ENCODE measurements around the gene FAM83E. TPM values are rescaled to one million over a fixed set of nuclear protein-coding genes. Genes with fewer than 3 reads are reported as not detected.

Gene FAM83E
- polyA plus RNA-seq, 3 donors, result not detected

- H3K27ac ChIP-seq (ENCODE audit: low read depth in 1 of 2, low read length in 2 of 2), result no peak overlapping the region
- intact Hi-C loops (cut with micrococcal nuclease), result no loop called here
- no peaks in the 10 kb centered on the region for H3K27me3 ChIP-seq (ENCODE audit: control insufficient read depth in 2 of 2, insufficient read depth in 2 of 2, low read length in 2 of 2)
- Mint-ChIP-seq H3K27ac (peak overlapping the region in 6 of 7 donors; percentile 37 to 97 (median 67)), H3K27me3 (ENCODE audit: low read depth in 3 of 3) (no peaks in the 10 kb centered on the region), H3K4me1 (peaks cover 49% of the 10 kb centered on the region), H3K9me3 (peaks cover 0 to 3% (median 0%) of the 10 kb centered on the region in 7 donors), H3K4me3 (peak overlapping the region in 1 of 2 donors; percentile 48), H3K36me3 (peaks cover 16 to 31% of the 10 kb centered on the region in 2 donors)
- WGBS (ENCODE audit: insufficient coverage), result 77% methylated on average over 18 of the region's 24 CpGs
- no peak overlapping the region for H2AFZ ChIP-seq (ENCODE audit: insufficient read depth, low read depth, low read length, poor library complexity, severe bottlenecking)
- peak in 1 of 3 donors; percentile 8 for DNase-seq
- peak overlapping the region; percentile 77 for H3K4me2 ChIP-seq (replicated peaks; ENCODE audit: extremely low read depth, low read length, poor library complexity, severe bottlenecking)
- H3K4me3 ChIP-seq (replicated peaks in 1 of 3; ENCODE audit: low read depth in 2 of 3, low read length in 3 of 3), result peak overlapping the region in 1 of 3 experiments; percentile 62
- H4K20me1 ChIP-seq (ENCODE audit: insufficient read depth, low read length), result peaks cover 24% of the 10 kb centered on the region
- H3K9ac ChIP-seq (ENCODE audit: insufficient read depth, low read length, poor library complexity, severe bottlenecking), result no peak overlapping the region
- peaks cover 24% of the 10 kb centered on the region for H3K79me2 ChIP-seq (ENCODE audit: insufficient read depth, low read length)
- peaks cover 9 to 32% of the 10 kb centered on the region in 2 donors for H3K36me3 ChIP-seq (replicated peaks in 1 of 2; ENCODE audit: control insufficient read depth in 1 of 2, insufficient read depth in 2 of 2, low read length in 2 of 2)
- H3K4me1 ChIP-seq (ENCODE audit: control insufficient read depth in 1 of 2, insufficient read depth in 2 of 2, low read length in 2 of 2), result peaks cover 64 to 70% of the 10 kb centered on the region in 2 donors
- H3K9me3 ChIP-seq (replicated peaks in 1 of 2; ENCODE audit: control insufficient read depth in 1 of 2, insufficient read depth in 1 of 2, low read length in 2 of 2), result no peaks in the 10 kb centered on the region
- TF ChIP-seq, protein P1, sequence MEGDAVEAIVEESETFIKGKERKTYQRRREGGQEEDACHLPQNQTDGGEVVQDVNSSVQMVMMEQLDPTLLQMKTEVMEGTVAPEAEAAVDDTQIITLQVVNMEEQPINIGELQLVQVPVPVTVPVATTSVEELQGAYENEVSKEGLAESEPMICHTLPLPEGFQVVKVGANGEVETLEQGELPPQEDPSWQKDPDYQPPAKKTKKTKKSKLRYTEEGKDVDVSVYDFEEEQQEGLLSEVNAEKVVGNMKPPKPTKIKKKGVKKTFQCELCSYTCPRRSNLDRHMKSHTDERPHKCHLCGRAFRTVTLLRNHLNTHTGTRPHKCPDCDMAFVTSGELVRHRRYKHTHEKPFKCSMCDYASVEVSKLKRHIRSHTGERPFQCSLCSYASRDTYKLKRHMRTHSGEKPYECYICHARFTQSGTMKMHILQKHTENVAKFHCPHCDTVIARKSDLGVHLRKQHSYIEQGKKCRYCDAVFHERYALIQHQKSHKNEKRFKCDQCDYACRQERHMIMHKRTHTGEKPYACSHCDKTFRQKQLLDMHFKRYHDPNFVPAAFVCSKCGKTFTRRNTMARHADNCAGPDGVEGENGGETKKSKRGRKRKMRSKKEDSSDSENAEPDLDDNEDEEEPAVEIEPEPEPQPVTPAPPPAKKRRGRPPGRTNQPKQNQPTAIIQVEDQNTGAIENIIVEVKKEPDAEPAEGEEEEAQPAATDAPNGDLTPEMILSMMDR (IDR thresholded peaks at IDR 0.05), result no peak
Observed at GRCh38 chr19:48624791-48625723, 10.2 kb upstream of the FAM83E start.

GRCh38 chr19:48624067-48624594, 9.3 kb upstream of the FAM83E start:
- Histone ChIP-seq H2AFZ (ENCODE audit: insufficient read depth, low read depth, low read length, poor library complexity, severe bottlenecking) (peak overlapping the region; percentile 47), H3K9ac (ENCODE audit: insufficient read depth, low read length, poor library complexity, severe bottlenecking) (no peak overlapping the region), H3K4me1 (ENCODE audit: control insufficient read depth in 1 of 2, insufficient read depth in 2 of 2, low read length in 2 of 2) (peaks cover 65 to 69% of the 10 kb centered on the region in 2 donors), H3K4me3 (replicated peaks in 1 of 3; ENCODE audit: low read depth in 2 of 3, low read length in 3 of 3) (peak overlapping the region in 2 of 3 experiments; percentile 34 to 62), H3K27ac (ENCODE audit: low read depth in 1 of 2, low read length in 2 of 2) (peak overlapping the region; percentile 19 to 92), H3K4me2 (replicated peaks; ENCODE audit: extremely low read depth, low read length, poor library complexity, severe bottlenecking) (peak overlapping the region; percentile 77), H3K36me3 (replicated peaks in 1 of 2; ENCODE audit: control insufficient read depth in 1 of 2, insufficient read depth in 2 of 2, low read length in 2 of 2) (peaks cover 6 to 24% of the 10 kb centered on the region in 2 donors), H3K79me2 (ENCODE audit: insufficient read depth, low read length) (peaks cover 32% of the 10 kb centered on the region), H4K20me1 (ENCODE audit: insufficient read depth, low read length) (peaks cover 17% of the 10 kb centered on the region), H3K27me3 (ENCODE audit: control insufficient read depth in 2 of 2, insufficient read depth in 2 of 2, low read length in 2 of 2) (no peaks in the 10 kb centered on the region), H3K9me3 (replicated peaks in 1 of 2; ENCODE audit: control insufficient read depth in 1 of 2, insufficient read depth in 1 of 2, low read length in 2 of 2) (no peaks in the 10 kb centered on the region)
- H3K4me1 Mint-ChIP-seq, result peaks cover 56% of the 10 kb centered on the region
- peak overlapping the region; percentile 66 to 87 for H3K4me3 Mint-ChIP-seq
- intact Hi-C loops (cut with micrococcal nuclease), result no loop called here
- peaks cover 13 to 30% of the 10 kb centered on the region in 2 donors for H3K36me3 Mint-ChIP-seq
- H3K27ac Mint-ChIP-seq, result peak overlapping the region; percentile 90 to 98 (median 96)
- DNase-seq, result peak; percentile 94 to 96 (median 94)
- no peaks in the 10 kb centered on the region for H3K27me3 Mint-ChIP-seq (ENCODE audit: low read depth in 3 of 3)
- under 1% methylated on average over 26 of the region's 40 CpGs for WGBS (ENCODE audit: insufficient coverage)
- peaks cover 0 to 3% (median 0%) of the 10 kb centered on the region in 7 donors for H3K9me3 Mint-ChIP-seq
- TF ChIP-seq, protein P1 (IDR thresholded peaks at IDR 0.05), result no peak
